ENCODE data around the gene FOXL3. TPM values are rescaled to one million over a fixed set of nuclear protein-coding genes. Genes with fewer than 3 reads are reported as not detected.

FOXL3 gene
- total and polyA plus RNA-seq, 7 donors = not detected

DNA sequence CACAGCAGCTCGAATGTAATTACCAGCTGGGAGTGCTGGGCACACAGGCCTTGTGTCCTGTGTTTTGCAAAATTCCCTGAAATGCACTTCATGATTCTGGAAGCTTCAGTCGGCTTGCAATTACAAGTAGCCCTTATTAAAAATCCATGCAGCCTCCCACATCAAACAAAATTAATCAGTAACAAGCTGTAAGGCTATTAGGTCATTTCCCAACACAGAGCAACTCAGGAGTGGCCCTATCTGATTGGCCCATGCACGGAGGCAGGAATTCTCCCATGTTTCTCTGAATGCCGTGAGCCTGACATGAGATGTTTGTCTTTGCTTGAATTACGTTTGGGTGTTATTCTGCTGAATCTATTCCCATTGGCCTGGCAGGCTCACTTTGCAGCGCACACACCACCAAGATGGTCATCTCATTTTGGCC, 36.9 kb downstream of the FOXL3 start:
- intact Hi-C loops (cut with DNase I) = loop anchor here (10.0 kb wide), 1 partner anchor 548 kb away; the partner anchor contains the start of gene GET4 (in 2 of the 2)
- H3K27ac ChIP-seq = no peak overlapping the region
- no peak overlapping the region for H3K4me3 ChIP-seq
- WGBS, 3 donors = 76 to 81% (median 80%) methylated on average over 6 of the region's 6 CpGs
- DNase-seq (peak in 1 of 2 donors; percentile 7), ATAC-seq (no peak)
- TF ChIP-seq, protein P1, sequence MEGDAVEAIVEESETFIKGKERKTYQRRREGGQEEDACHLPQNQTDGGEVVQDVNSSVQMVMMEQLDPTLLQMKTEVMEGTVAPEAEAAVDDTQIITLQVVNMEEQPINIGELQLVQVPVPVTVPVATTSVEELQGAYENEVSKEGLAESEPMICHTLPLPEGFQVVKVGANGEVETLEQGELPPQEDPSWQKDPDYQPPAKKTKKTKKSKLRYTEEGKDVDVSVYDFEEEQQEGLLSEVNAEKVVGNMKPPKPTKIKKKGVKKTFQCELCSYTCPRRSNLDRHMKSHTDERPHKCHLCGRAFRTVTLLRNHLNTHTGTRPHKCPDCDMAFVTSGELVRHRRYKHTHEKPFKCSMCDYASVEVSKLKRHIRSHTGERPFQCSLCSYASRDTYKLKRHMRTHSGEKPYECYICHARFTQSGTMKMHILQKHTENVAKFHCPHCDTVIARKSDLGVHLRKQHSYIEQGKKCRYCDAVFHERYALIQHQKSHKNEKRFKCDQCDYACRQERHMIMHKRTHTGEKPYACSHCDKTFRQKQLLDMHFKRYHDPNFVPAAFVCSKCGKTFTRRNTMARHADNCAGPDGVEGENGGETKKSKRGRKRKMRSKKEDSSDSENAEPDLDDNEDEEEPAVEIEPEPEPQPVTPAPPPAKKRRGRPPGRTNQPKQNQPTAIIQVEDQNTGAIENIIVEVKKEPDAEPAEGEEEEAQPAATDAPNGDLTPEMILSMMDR (IDR thresholded peaks at IDR 0.05) = no peak
- no peaks in the 10 kb centered on the region for H3K36me3 ChIP-seq (ENCODE audit: insufficient read depth in 1 of 2, low read depth in 1 of 2)
- peaks cover 0 to 7% (median 3%) of the 10 kb centered on the region in 3 donors for H3K27me3 ChIP-seq (ENCODE audit: insufficient read depth in 3 of 3, low read length in 2 of 3)
- no peaks in the 10 kb centered on the region for H3K9me3 ChIP-seq
- H3K4me1 ChIP-seq = no peaks in the 10 kb centered on the region

DNA sequence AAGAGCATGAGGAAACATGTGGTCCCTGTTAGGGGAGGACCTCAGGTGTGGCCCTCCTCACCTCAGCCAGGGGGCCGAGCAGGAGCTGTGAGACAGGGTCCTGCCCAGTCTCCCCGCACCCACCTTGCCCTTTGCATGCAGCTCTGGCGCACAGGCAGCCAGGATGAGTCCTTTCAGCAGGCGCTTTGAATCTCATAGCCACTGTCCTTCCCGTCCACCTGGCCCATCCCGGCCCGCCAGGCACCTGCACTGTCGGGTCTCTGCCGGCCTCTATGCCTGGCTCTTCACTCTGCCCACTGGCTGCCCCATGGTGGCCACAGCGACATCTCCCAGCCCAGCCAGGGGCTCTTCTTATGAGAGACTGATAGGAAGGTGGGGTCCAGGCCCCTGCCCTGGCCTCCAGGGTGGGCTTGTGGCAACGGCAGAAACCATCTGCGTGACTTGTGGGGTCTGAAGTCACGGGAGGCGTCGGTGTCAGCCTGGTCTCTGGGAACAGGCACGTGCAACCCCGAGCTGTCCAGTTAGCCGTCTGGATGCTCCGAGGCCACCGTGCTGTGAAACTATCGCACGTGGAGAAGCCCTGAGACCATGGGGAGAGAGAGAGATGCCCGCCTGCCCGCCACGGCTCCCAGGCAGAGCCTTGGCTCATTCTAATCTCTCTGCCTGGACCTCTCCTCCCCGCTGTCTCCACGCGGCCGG, 37.4 kb downstream of the FOXL3 start:
- Histone ChIP-seq H3K4me1 (peaks cover 2% of the 10 kb centered on the region), H3K36me3 (ENCODE audit: insufficient read depth in 1 of 2, low read depth in 1 of 2) (no peaks in the 10 kb centered on the region), H3K4me3 (no peak overlapping the region), H3K9me3 (no peaks in the 10 kb centered on the region), H3K27ac (no peak overlapping the region), H3K27me3 (ENCODE audit: insufficient read depth in 3 of 3, low read length in 2 of 3) (peaks cover 0 to 7% (median 3%) of the 10 kb centered on the region in 3 donors)
- intact Hi-C loops (cut with DNase I) = loop anchor here (10.0 kb wide), 1 partner anchor 547 kb away; the partner anchor contains the start of gene GET4 (in 2 of the 2)
- TF ChIP-seq, protein P1 (IDR thresholded peaks at IDR 0.05) = no peak
- WGBS, 3 donors = 84 to 92% (median 87%) methylated on average over 28 to 29 of the region's 29 CpGs
- no peak for ATAC-seq
- peak in 1 of 2 donors; percentile 40 for DNase-seq

DNA sequence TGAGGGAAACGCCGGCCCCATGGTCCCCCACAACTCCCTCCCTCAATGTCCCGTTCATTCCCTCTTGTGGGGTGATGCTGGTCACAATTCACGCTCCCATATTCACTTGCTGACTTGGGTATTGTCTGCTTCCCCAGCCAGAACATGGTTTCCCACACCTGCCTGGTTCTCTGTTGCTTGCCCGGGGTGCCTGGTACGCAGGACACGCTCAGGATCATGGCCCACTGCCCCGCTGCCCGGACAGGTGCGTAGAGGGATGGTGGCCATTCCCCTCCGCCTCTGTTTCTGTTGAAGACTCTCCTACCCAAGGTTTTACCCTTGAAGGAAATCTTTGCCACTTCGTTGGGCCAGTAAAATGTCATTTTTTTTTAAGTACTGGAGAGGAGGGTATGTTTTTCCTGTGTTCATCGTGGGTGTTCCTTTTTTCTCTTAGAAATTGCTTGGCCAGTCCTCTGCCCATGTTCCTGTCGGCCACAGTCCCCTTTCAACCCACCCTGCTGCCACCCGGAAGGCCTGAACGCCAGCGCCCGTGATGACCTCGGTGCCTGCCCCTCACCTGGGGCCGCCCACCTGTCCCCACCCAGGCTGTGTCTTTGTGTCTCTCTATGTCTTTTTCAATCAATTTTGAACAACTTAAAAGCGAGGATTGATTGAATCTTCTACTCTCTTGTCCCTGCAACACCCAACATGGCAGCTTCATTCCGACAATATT, 38.2 kb downstream of the FOXL3 start:
- Histone ChIP-seq H3K27ac (no peak overlapping the region), H3K36me3 (ENCODE audit: insufficient read depth in 1 of 2, low read depth in 1 of 2) (no peaks in the 10 kb centered on the region), H3K27me3 (ENCODE audit: insufficient read depth in 3 of 3, low read length in 2 of 3) (peaks cover 0 to 7% (median 3%) of the 10 kb centered on the region in 3 donors), H3K9me3 (no peaks in the 10 kb centered on the region), H3K4me1 (peaks cover 10% of the 10 kb centered on the region), H3K4me3 (no peak overlapping the region)
- no peak for ATAC-seq
- TF ChIP-seq, protein P1 (IDR thresholded peaks at IDR 0.05) = no peak
- WGBS, 3 donors = 86 to 88% (median 87%) methylated on average over 22 of the region's 22 CpGs
- intact Hi-C loops (cut with DNase I) = loop anchor here (10.0 kb wide), 1 partner anchor 547 kb away; the partner anchor contains the start of gene GET4 (in 2 of the 2)
- peak in 1 of 2 donors; percentile 20 for DNase-seq

DNA sequence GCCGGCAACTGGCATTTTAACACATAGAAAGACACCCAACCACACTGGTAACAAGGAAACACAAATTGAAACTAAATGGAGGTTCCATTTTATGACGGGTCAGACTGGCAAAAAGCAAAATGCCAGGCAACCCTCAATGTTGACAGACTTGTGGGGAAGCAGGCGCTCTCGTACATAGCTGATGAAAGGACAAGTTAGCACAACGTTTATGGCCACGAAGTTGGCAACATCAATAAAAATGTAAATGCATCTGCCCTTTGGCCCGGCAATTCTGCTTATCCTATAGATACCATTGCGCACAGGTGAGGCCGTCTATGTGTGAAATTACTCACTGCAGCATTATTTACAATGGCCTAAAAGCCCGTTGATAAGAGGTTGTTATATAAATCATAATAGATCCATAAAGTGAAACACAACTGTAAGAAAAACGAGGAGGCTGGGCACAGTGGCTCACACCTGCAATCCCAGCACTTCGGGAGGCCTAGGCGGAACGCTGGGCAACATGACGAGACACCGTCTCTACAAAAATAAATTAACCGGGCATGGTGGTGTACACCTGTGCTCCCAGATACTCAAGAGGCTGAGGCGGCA, 39.8 kb downstream of the FOXL3 start:
- H3K4me1 ChIP-seq = peaks cover 13% of the 10 kb centered on the region
- intact Hi-C loops (cut with DNase I) = loop anchor here (5.0 to 10.0 kb wide), 2 partner anchors 188 to 545 kb away; partner anchors contain the start of genes GET4 (in 2 of the 2) and PDGFA (in 1 of the 2)
- no peak overlapping the region for H3K27ac ChIP-seq
- H3K27me3 ChIP-seq (ENCODE audit: insufficient read depth in 3 of 3, low read length in 2 of 3) = peaks cover 0 to 7% (median 3%) of the 10 kb centered on the region in 3 donors
- TF ChIP-seq, protein P1 (IDR thresholded peaks at IDR 0.05) = no peak
- 85 to 87% (median 85%) methylated on average over 18 of the region's 18 CpGs for WGBS, 3 donors
- H3K4me3 ChIP-seq = no peak overlapping the region
- H3K36me3 ChIP-seq (ENCODE audit: insufficient read depth in 1 of 2, low read depth in 1 of 2) = no peaks in the 10 kb centered on the region
- ATAC-seq (no peak), DNase-seq (peak in 1 of 2 donors; percentile 35)
- H3K9me3 ChIP-seq = no peaks in the 10 kb centered on the region

Data from psoas muscle (tissue), 8 donors.